Neutrophil (primary cell): ENCODE data around the gene SCLY.

ENCODE experiments used
- H3K27ac ChIP-seq: fragments of 200-600 bp; sonication (generic); 2 replicates; pipeline ENCODE4 v1.5.1; 2016; ENCODE audit warnings: mild to moderate bottlenecking, moderate library complexity
- H3K27me3 ChIP-seq: fragments of 200-600 bp; sonication (generic); 2 replicates; pipeline ENCODE4 v1.6.0; 2016; ENCODE audit warnings: mild to moderate bottlenecking
- H3K36me3 ChIP-seq: fragments of 200-600 bp; sonication (generic); 2 replicates; pipeline ENCODE4 v1.5.1; 2017
- H3K4me1 ChIP-seq, 2 experiments: fragments of 200-600 bp in 1 of 2; sonication (generic) in 1 of 2; 1 replicate in 1 of 2; 2 replicates in 1 of 2; pipeline versions ENCODE4 v1.5.1 to v1.6.1; 2013 to 2016; ENCODE audit warnings: low read depth in 1 of 2, low read length in 1 of 2, mild to moderate bottlenecking in 1 of 2, moderate library complexity in 1 of 2; ENCODE audit not compliant: control insufficient read depth in 1 of 2, insufficient read depth in 1 of 2
- H3K4me3 ChIP-seq, 2 experiments: fragments of 200-600 bp in 1 of 2; sonication (generic) in 1 of 2; 1 replicate in 1 of 2; 2 replicates in 1 of 2; pipeline ENCODE4 v1.5.1; 2013 to 2016; ENCODE audit warnings: low read depth in 1 of 2, low read length in 1 of 2, mild to moderate bottlenecking in 1 of 2, moderate library complexity in 1 of 2
- H3K9me3 ChIP-seq: fragments of 200-600 bp; sonication (generic); 2 replicates; pipeline ENCODE4 v1.5.1; 2016
- CTCF ChIP-seq: fragments of 200-600 bp; sonication (generic); IDR thresholded peaks from 2 replicates; pipeline ENCODE4 v1.5.1; 2016; ENCODE audit warnings: antibody characterized with exemption

SCLY gene

GRCh38 chr2:238040918-238041317, 19.9 kb upstream of the SCLY start:
- Histone ChIP-seq H3K27ac (no peak overlapping the region), H3K36me3 (peaks cover 97% of the 10 kb centered on the region), H3K4me1 (no peaks in the 10 kb centered on the region), H3K9me3 (no peaks in the 10 kb centered on the region), H3K4me3 (no peak overlapping the region), H3K27me3 (no peaks in the 10 kb centered on the region)
- TF ChIP-seq CTCF = no peak

- no peak overlapping the region for H3K27ac ChIP-seq
- H3K4me3 ChIP-seq = no peak overlapping the region
- no peak for TF ChIP-seq CTCF
- H3K27me3 ChIP-seq = no peaks in the 10 kb centered on the region
- peaks cover 96% of the 10 kb centered on the region for H3K36me3 ChIP-seq
- H3K9me3 ChIP-seq = no peaks in the 10 kb centered on the region
- no peaks in the 10 kb centered on the region for H3K4me1 ChIP-seq
These were observed 18.7 kb upstream of the SCLY start for GRCh38 chr2:238042090-238042489.

- H3K4me1 ChIP-seq = no peaks in the 10 kb centered on the region
- no peaks in the 10 kb centered on the region for H3K9me3 ChIP-seq
- peaks cover 87% of the 10 kb centered on the region for H3K36me3 ChIP-seq
- H3K27me3 ChIP-seq = no peaks in the 10 kb centered on the region
- no peak overlapping the region for H3K4me3 ChIP-seq
- H3K27ac ChIP-seq = no peak overlapping the region
- TF ChIP-seq CTCF = no peak
These were observed 17.8 kb upstream of the SCLY start for GRCh38 chr2:238042849-238043584.

GRCh38 chr2:238043851-238044250, 16.9 kb upstream of the SCLY start:
- TF ChIP-seq CTCF = no peak
- Histone ChIP-seq H3K27ac (no peak overlapping the region), H3K4me3 (no peak overlapping the region), H3K4me1 (no peaks in the 10 kb centered on the region), H3K9me3 (no peaks in the 10 kb centered on the region), H3K27me3 (no peaks in the 10 kb centered on the region), H3K36me3 (peaks cover 78% of the 10 kb centered on the region)

GRCh38 chr2:238045575-238045974, 15.2 kb upstream of the SCLY start:
- no peak for TF ChIP-seq CTCF
- Histone ChIP-seq H3K9me3 (no peaks in the 10 kb centered on the region), H3K4me1 (no peaks in the 10 kb centered on the region), H3K36me3 (peaks cover 61% of the 10 kb centered on the region), H3K27ac (no peak overlapping the region), H3K27me3 (no peaks in the 10 kb centered on the region), H3K4me3 (no peak overlapping the region)
